Hematopoietic multipotent progenitor cell treated with erythropoietin and hydrocortisone succinate and interleukin-3 and kit ligand, for 6 days (in vitro differentiated cells): ENCODE data around the gene VPS4A.
"Not testable (repeated sequence)": the region's sequence is repeated elsewhere in the genome, so short reads cannot be mapped to it uniquely, and the experiment has no call there.

ENCODE experiments used
- DNase-seq: peaks from one replicate; pipeline ENCODE4 v3.0.0-alpha.2; 2015

The VPS4A gene

DNA sequence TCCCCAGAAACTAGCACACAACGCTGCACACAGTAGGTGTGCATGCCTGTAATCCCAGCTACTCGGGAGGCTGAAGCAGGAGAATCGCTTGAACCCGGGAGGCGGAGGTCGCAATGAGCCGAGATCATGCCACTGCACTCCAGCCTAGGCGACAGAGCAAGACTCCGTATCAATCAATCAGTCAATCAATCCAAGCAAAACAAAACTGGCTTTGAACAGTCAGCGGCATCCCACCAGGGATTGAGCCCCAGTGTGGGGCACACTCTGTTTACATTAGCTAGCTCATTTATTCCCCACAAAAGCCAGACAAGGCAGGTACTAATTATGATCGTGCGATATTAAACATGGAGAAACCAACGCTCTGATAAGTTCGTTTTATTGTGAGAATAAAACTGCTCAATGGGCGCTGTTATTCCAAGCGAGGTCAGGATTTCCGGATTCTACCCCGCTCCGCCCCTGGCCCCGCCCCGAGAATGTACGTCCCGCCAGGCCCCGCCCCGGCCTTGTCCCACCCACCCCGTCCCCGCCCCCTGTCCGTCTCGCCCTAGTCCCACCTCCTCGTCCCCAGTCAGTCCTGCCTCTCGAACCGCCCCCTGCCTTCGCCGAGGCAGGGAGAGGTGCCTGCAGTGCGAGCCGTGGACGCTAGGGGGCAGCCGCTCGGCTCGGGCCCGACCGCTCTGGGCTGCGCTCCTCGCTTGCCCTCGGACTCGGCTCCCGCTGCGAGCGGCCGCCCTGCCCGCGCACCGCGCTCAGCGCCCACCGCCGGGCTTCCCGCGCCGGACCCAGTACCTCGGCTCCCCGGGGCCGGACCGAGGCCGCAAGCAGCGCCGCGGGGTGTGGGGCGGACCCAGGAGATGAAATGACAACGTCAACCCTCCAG is at the start of gene VPS4A:
Gene VPS4A, plus strand, starts transcription at position 698 of the 880 bp plus-strand sequence. Its CDS starts 162 bp downstream, at position 860.
- peak; percentile 98 for DNase-seq

DNA sequence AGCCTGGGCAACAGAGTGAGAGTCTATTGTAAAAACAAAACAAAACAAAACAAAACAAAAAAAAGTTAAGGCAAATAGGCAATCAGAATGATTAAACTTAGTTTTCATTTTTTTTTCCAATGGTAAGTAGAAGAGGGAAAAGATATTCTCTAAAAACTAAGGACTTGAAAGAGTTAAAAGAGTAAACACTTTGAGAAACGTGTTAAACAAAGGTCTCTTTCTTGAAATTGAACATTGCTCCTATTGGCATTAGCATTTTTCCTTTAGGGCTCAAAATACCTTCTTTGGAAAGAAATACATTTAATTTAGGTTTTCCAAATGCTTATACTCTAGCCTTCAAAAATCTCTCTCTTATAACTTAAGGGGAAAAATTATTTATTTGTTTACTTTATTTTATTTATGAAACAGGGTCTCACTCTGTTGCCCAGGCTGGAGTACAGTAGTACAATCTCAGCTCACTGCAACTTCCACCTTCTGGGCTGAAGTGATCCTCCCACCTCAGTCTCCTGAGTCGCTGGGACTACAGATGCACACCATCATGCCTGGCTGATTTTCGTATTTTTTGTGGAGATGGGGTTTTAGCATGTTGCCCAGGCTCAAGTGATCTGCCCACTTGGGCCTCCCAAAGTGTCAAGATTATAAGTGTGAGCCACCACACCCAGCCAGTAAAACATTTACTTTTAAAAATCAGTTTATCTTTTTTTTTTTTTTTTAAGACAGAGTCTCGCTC is 44.7 kb upstream of the VPS4A start:
- DNase-seq: no peak

DNA sequence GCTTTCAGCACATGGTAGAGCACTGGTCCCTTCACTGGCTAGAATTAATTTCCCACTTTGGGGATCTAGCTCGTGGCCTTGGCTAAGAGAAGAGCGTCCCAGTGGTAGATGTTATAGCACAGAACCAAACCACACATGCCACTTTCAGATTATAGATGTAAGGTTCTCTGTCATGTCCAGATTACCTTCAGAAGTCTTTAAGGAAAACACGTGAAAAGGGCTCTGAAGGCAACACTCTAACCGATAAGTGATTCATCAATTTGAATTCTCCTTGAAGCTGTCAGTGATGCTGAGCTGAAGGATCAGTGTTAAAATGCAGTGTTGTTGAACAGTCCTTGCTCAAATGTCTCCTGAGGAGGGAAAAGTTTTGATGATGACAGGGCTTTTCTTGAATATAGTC is 43.5 kb upstream of the VPS4A start:
- DNase-seq: peak; percentile 36

DNA sequence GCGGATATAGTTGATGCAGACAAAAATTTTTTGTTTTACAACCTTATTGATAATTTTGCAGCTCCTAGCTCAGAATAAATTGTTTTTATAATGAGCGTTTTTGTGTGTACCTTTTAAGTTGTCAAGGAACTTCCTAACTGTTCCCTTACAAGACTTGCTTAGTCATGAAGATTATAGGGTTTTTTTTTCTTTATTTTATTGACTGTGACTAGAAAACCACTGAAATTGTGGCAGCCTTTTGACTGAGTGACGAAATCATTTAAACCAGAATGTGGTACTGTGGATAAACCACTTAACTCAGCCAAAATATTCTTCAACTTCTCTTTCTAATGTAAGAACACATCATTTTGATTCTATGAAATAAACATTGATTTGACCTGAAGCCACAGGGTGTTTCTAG is 40.8 kb upstream of the VPS4A start:
- peak; percentile 45 for DNase-seq

DNA sequence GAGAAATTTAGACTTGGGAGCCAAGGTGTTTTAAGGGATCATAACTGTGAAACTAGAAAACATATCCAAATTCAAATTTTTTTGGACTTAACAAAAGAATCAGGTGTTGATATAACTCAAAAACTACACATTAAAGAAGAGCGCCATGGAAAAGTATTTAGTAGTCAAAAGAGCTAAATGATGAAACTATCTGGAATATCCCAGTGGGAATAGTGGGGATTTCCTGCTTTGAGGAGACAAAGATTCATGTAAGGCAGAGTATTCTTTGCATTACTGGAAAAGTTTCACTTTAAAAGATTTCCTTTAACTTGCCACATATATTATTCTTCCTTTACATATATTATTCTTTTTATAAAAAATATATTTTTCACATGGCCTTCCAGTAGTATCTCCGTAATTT is 40.3 kb upstream of the VPS4A start:
- DNase-seq: no peak

DNA sequence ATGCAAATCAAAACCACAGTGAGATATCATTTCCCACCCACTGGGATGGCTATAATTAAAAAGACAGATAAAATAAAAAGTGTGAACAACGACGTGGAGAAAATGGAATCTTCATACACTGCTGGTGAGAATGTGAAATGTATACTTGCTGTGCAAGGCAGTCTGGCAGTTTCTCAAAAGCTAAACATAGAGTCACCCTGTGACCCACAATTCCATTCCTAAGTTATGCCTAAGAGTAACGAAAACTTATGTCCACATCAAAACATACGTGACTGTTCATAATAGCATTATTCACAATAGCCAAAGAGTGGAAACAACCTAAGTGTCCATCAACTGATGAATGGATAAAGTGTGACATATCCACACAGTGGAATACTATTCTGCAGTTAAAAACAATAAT is 38.1 kb upstream of the VPS4A start:
- no peak for DNase-seq

DNA sequence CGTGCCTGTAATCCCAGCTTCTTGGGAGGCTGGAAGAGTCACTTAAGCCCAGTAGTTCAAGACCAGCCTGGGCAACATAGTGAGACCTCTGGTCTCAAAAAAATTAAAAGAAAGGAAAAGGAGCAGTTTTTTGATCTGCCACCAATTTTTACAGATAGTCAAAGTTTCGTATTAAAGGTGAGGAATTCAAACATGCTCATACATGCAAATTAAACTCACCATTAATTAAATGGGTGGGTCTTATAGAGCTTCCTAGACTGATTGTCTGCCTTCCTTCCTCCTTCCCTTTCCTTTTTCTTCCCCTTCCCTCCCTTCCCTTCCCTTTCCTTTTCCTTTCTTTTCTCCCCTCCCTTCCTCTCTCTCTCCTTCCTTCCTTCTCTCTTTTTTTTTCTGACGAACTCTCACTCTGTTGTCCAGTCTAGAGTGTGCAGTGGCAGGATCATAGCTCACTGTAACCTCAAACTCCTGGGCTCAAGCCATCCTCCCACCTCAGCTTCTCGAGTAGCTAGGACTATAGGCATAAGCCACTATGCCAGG is 36.4 kb upstream of the VPS4A start:
- DNase-seq: no peak

DNA sequence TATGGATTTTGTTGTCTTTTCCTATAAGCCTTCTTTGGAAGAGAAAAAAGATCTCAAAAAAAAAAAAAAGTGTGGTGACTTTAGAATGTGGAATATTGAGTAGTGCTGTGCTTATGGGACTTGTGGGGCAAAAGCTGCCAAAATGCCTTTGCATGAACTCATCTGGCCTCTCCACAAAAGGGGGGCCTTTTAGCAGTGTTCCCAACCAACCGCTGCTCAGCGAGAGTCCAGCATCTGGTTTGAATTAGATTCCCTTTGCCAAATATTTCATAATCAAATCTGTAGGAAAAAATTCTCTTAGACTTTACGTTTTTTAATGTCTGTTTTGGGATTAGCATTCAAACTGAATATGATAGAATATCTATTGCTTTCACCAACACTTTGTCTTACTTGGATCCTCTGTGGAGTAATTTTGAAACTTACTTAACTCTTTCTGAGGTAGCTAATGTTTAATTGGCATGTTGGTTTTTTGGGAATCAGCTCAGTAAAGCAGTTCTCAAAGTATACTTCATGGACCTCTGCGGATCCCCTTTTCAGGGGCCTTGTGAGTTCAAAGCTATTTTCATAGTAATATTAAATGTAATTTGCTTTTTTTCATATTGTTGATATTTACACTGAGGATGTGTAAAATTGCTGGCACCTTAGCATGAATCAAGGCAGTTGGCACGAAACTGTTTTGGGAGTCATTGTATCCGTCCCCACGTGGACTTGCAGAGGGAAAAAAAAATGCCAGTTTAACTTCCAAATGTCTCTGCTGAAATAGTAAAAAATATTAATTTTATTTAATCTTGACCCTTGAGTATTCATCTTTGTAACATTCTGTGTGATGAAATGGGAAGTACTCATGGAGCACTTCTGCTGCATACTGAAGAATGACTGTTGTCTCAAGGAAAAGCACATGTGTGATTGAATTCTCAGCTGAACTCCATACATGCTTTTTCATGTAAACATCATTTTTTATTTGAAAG is 34.7 kb upstream of the VPS4A start:
- no peak for DNase-seq

DNA sequence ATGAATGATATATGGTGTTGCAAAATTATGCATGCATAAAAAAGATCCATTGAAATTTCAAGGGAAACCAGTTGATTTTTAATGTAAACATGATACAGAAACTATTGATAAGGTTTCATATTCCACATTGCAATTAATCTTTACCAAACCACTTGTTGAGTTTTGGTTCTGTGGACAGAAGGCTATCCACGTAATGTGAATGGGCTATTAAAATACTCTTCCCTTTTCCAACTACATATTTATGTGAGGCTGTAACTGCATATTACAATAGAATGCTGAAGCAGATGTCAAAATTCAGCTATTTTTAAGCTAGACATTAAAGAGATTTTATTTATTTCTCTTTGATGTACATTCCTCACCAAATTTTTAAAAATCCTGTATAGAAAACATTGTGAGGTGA is 33.7 kb upstream of the VPS4A start:
- DNase-seq: no peak

DNA sequence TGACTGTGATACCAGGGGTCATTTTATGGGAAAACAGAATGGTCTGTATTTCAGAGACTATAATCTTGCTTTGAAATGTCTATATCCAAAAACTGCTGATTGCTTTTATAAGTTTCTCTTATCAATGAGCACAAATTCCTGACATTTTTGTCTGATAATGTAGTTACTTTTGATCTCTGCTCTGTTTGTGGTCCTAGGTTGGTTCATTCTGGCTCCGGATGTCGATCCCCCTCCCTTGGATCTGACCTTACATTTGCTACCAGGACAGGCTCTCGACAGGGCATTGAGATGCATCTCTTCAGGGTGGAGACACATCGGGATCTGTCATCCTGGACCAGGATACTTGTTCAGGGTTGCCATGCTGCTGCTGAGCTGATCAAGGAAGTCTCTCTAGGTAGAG is 27.3 kb upstream of the VPS4A start:
- no peak for DNase-seq

DNA sequence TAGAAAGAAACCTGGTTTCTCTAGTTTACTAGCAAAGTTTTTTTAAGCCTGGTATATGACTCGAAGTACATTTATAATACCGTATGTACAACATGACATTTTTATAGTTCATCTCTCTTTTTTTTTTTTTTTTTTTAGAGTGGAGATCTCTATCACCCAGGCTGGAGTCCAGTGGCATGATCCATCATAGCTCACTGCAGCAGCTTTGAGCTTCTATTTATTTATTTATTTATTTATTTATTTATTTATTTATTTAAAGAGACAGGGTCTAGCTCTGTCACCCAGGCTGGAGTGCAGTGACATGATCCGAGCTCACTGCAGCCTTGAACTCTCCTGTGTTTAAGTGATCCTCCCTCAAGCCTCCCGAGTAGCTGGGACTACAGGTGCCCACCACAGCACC is 25.9 kb upstream of the VPS4A start:
- DNase-seq: no peak

DNA sequence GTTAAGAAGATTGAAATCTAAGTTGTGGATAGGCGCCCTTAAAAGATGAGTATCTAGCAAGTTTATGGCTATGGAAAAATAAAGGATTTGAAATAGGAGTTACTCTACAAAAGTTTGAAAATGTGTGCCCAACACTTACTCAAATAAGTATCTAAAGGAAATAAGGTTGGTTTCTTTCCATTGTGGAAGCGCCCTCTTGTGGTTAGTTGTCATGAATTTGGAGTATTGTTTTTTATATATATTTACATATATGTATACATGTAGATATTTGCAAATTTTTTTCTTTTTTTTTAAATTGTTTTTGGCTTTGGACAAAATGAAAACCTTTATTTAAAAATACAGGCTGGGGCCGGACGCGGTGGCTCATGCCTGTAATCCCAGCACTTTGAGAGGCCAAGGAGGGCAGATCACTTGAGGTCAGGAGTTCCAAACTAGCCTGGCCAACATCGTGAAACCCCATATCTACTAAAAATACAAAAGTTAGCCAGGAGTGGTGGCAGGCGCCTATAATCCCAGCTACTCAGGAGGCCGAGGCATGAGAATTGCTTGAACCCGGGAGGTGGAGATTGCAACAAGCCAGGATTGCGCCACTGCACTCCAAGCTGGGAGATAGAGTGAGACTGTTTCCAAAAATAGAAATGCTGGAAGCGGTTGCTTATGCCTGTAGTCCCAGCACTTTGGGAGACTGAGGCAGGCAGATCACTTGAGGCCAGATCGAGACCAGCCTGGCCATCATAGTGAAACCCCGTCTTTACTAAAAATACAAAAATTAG is 24.0 kb upstream of the VPS4A start:
- peak; percentile 81 for DNase-seq

DNA sequence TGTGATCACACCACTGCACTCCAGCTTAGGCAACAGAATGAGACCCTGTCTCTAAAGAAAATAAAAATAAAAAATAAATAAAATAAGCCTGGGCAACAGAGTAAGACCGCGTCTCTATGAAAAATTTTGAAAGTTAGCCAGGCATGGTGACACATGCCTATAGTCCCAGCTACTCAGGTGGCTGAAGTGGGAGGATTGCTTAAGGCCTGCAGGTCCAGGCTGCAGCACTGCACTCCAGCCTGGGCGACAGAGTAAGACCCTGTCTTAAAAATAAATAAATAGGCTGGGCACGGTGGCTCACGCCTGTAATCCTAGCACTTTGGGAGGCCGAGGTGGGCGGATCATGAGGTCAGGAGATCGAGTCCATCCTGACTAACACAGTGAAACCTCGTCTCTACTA is 19.5 kb upstream of the VPS4A start:
- DNase-seq: not testable (repeated sequence)

DNA sequence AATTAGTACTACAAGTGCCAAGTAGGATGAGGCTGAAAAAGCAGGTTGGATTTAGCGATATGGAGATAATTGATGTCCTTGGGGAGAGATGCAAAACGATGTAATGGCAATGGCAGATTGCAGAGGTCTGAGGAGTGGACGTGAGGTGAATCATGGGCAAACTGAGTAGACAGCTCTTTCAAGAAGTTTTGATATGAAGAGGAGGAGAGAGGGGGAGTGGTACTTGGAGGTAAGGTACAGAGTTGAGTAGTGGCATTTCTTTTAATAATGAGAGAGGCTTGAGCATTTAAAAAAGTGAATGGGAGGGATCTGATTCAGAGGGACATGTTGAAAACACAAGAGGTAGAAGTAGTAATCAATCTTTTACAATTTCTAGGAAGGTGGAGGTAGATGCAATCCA is 17.7 kb upstream of the VPS4A start:
- no peak for DNase-seq

DNA sequence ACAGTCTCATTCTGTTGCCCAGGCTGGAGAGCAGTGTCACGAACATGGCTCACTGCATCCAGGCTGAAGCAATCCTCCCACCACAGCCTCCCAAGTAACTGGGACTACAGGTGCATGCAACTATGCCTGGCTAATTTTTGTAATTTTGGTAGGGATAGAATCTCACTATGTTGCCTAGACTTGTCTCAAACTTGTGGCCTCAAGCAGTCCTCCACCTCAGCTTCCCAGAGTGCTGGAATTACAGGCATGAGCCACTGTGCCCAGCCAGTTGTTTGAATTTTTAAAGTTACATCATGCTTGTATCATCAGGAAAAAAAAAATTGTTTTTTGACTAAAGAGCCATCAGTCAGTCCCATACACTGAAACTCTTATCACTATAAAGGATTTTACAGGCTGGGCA is 17.1 kb upstream of the VPS4A start:
- DNase-seq: no peak

DNA sequence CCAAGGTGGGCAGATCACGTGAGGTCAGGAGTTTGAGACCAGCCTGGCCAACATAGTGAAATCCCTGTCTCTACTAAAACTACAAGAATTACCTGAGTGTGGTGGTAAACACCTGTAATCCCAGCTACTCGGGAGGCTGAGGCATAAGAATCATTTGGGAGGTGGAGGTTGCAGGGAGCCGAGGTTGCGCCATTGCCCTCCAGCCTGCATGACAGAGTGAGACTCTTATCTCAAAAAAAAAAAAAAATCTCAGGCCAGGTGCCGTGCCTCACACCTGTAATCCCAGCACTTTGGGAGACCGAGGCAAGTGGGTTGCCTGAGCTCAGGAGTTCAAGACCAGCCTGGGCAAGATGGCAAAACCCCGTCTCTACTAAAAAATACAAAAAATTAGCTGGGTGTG is 14.4 kb upstream of the VPS4A start:
- DNase-seq: not testable (repeated sequence)

DNA sequence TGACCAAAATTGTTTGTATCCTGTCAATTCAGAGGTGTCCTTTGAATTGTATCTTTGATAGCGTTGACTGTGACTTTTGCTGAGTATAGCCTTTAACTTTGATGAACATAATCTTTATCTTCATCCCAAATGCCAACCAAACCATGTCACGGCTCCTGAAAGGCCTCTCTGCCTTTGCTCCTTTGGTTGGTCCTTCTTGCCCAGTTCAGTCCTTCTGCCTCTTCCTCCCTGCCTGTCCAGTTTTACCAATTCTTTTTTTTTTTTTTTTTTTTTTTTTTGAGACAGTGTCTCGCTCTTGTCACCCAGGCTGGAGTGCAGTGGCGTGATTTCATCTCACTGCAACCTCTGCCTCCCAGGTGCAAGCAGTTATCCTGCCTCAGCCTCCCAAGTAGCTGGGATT is 12.9 kb upstream of the VPS4A start:
- DNase-seq: no peak

DNA sequence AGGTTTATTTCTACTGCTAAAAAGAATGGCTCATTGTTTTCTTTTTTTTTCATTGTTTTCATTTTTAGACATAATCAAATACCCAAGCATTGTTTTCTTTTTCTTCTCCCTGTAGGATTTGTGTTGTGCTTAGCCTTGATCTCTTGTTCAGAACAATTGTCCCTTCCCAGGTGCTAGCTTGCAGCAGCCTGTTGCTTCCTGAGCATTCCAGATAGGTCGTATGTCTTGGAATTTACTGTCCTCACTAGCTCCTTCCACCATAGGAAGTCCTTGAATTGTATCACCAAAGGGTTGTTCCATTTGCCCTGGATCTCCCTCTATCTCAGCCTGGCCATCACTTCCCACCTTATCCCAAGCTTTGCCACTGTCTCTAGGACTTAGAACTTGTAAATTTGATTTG is 10.0 kb upstream of the VPS4A start:
- DNase-seq: no peak

DNA sequence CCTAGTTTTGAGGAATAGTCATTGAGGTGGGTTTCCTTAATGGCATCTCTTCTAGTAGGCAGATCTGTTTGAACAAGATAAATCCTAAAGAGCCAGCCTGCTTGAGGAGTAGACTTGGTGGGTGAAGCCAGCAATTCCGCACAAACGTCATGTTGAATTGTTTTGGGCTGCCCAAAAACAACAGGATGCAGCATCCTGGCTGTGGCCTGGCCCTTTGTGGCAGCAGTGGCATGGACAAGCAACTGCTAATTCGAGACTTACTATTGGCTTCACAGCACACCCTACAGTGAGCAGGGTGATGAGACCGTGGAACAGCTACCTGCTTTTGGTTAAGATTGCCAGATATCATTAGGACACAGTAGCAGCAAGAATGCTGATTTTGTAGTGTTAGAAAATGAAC is 9.3 kb upstream of the VPS4A start:
- no peak for DNase-seq

DNA sequence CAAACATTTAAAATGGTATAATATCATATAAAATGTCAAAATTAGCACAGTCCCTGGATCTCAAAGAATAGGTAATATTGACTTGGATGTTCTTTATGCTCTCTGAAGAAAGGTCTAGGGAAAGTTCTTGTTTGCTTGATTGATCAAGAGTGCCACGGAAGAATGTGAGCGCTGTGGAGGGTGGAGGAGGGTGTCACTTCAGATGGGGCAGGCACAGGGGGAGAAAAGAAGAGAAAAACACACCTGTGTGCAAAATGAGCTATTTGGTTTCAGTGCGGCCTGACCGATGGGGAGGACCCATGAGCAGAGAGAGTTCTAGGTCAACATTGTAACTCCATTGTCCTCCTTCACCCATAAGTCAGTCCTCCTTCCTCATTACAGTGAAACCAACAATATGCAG is 8.8 kb upstream of the VPS4A start:
- no peak for DNase-seq

DNA sequence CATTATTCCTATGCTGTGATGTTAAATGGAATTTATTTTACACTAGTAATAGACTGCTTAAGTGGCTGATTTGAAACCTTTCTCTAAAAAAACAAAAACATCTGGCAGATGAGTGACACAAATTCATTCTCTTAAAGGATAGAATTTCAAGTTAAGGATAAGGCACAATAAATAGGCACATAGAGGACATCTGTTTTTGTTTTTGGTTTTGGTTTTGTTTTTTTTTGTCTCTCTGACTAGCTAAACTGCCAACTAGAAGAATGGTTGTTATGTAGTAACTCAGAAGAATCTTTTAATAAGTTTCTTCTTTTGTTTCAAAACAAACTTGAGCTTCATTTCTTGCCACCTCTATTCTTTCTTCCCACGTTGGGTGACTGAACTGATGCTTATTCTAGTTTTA is 5.1 kb upstream of the VPS4A start:
- no peak for DNase-seq

DNA sequence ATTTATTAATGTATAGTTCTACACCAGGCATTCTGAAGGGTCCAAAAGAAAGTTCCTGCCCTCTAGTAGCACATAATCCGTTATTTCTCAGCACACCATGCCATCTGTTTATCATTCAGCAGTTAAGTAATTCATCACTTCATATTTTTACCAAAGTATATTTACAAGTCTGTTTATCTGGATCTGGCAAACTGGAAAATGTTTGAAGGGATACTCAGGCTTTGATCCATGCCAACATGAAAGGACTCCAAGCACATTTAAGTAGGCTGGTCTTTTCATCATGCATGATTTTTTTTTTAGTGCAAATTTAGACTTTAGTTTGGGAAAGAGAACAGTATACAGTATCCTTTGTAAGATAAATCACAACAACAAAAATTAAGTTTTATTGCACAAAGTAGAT is 4.1 kb upstream of the VPS4A start:
- DNase-seq: no peak
